ENCODE results near the gene MMP20.

- TF ChIP-seq GATA2 (IDR thresholded peaks at IDR 0.05; ENCODE audit: low read depth, low read length) (no peak), GATA3 (IDR thresholded peaks at IDR 0.05; ENCODE audit: low read depth, low read length) (no peak)
Observed at GRCh38 chr11:102623128-102623527, 2.0 kb downstream of the MMP20 start.

All from SH-SY5Y (cell line).